IPS-18a (cell line): ENCODE measurements around the gene CD1D.
A peak's percentile ranks its signal among the peaks of the same experiment; 100 is the strongest.

ENCODE experiments used
- H3K27ac ChIP-seq: one replicate; pipeline ENCODE4 v1.5.1; 2013; ENCODE audit warnings: low read length
- H3K27me3 ChIP-seq: one replicate; pipeline ENCODE4 v1.6.1; 2013; ENCODE audit warnings: mild to moderate bottlenecking, low read length; ENCODE audit not compliant: control insufficient read depth, insufficient read depth
- H3K36me3 ChIP-seq: one replicate; pipeline ENCODE4 v1.6.1; 2013; ENCODE audit warnings: low read depth, low read length; ENCODE audit not compliant: control insufficient read depth
- H3K4me1 ChIP-seq: one replicate; pipeline ENCODE4 v1.6.1; 2013; ENCODE audit warnings: low read depth, low read length; ENCODE audit not compliant: control insufficient read depth
- H3K4me3 ChIP-seq: one replicate; pipeline ENCODE4 v1.5.1; 2013; ENCODE audit warnings: low read length
- H3K9ac ChIP-seq: one replicate; pipeline ENCODE4 v1.6.1; 2013; ENCODE audit warnings: mild to moderate bottlenecking, low read length, moderate library complexity
- H3K9me3 ChIP-seq: one replicate; pipeline ENCODE4 v1.6.1; 2013; ENCODE audit warnings: low read depth, low read length; ENCODE audit not compliant: control insufficient read depth

CD1D gene

GRCh38 chr1:158180741-158181576, at the start of gene CD1D:
Gene CD1D (plus strand): TSS chr1:158180895. CDS start chr1:158181102, 207 bp downstream.
- Histone ChIP-seq H3K9ac (peak within 1 kb of the TSS; percentile 8), H3K27ac (no peak within 1 kb of the TSS), H3K4me3 (peak within 1 kb of the TSS; percentile 65), H3K27me3 (peaks cover 73% of the 10 kb centered on the region), H3K9me3 (no peaks in the 10 kb centered on the region), H3K36me3 (no peaks in the 10 kb centered on the region), H3K4me1 (peaks cover 17% of the 10 kb centered on the region)

GRCh38 chr1:158131217-158131616, 49.5 kb upstream of the CD1D start:
- Histone ChIP-seq H3K4me3 (no peak overlapping the region), H3K9ac (no peak overlapping the region), H3K27ac (no peak overlapping the region), H3K36me3 (no peaks in the 10 kb centered on the region), H3K9me3 (no peaks in the 10 kb centered on the region), H3K4me1 (no peaks in the 10 kb centered on the region), H3K27me3 (no peaks in the 10 kb centered on the region)

GRCh38 chr1:158140764-158141192, 39.9 kb upstream of the CD1D start:
- no peaks in the 10 kb centered on the region for H3K9me3 ChIP-seq
- no peaks in the 10 kb centered on the region for H3K36me3 ChIP-seq
- no peaks in the 10 kb centered on the region for H3K4me1 ChIP-seq
- H3K27ac ChIP-seq = no peak overlapping the region
- no peak overlapping the region for H3K9ac ChIP-seq
- no peak overlapping the region for H3K4me3 ChIP-seq
- no peaks in the 10 kb centered on the region for H3K27me3 ChIP-seq

- H3K4me1 ChIP-seq = no peaks in the 10 kb centered on the region
- no peaks in the 10 kb centered on the region for H3K9me3 ChIP-seq
- H3K36me3 ChIP-seq = no peaks in the 10 kb centered on the region
- no peak overlapping the region for H3K9ac ChIP-seq
- no peak overlapping the region for H3K4me3 ChIP-seq
- H3K27me3 ChIP-seq = no peaks in the 10 kb centered on the region
- no peak overlapping the region for H3K27ac ChIP-seq
These were observed 35.4 kb upstream of the CD1D start for GRCh38 chr1:158145173-158145719.

- Histone ChIP-seq H3K27me3 (no peaks in the 10 kb centered on the region), H3K4me3 (no peak overlapping the region), H3K9ac (no peak overlapping the region), H3K36me3 (no peaks in the 10 kb centered on the region), H3K9me3 (no peaks in the 10 kb centered on the region), H3K4me1 (no peaks in the 10 kb centered on the region), H3K27ac (no peak overlapping the region)
These were observed 34.5 kb upstream of the CD1D start for GRCh38 chr1:158146165-158146564.

- Histone ChIP-seq H3K36me3 (no peaks in the 10 kb centered on the region), H3K9ac (no peak overlapping the region), H3K27me3 (no peaks in the 10 kb centered on the region), H3K27ac (no peak overlapping the region), H3K4me1 (no peaks in the 10 kb centered on the region), H3K9me3 (no peaks in the 10 kb centered on the region), H3K4me3 (no peak overlapping the region)
These were observed 34.0 kb upstream of the CD1D start for GRCh38 chr1:158146739-158147138.

GRCh38 chr1:158147401-158147800, 33.3 kb upstream of the CD1D start:
- no peak overlapping the region for H3K4me3 ChIP-seq
- no peak overlapping the region for H3K27ac ChIP-seq
- H3K36me3 ChIP-seq = no peaks in the 10 kb centered on the region
- no peaks in the 10 kb centered on the region for H3K4me1 ChIP-seq
- no peak overlapping the region for H3K9ac ChIP-seq
- H3K9me3 ChIP-seq = no peaks in the 10 kb centered on the region
- H3K27me3 ChIP-seq = no peaks in the 10 kb centered on the region

GRCh38 chr1:158147869-158148268, 32.8 kb upstream of the CD1D start:
- Histone ChIP-seq H3K4me1 (no peaks in the 10 kb centered on the region), H3K36me3 (no peaks in the 10 kb centered on the region), H3K4me3 (no peak overlapping the region), H3K27ac (no peak overlapping the region), H3K9me3 (no peaks in the 10 kb centered on the region), H3K27me3 (no peaks in the 10 kb centered on the region), H3K9ac (no peak overlapping the region)

GRCh38 chr1:158148468-158148867, 32.2 kb upstream of the CD1D start:
- Histone ChIP-seq H3K27me3 (no peaks in the 10 kb centered on the region), H3K4me1 (no peaks in the 10 kb centered on the region), H3K4me3 (no peak overlapping the region), H3K9ac (no peak overlapping the region), H3K36me3 (no peaks in the 10 kb centered on the region), H3K9me3 (no peaks in the 10 kb centered on the region), H3K27ac (no peak overlapping the region)

GRCh38 chr1:158149175-158149574, 31.5 kb upstream of the CD1D start:
- Histone ChIP-seq H3K9me3 (no peaks in the 10 kb centered on the region), H3K4me3 (peak overlapping the region; percentile 14), H3K4me1 (no peaks in the 10 kb centered on the region), H3K27me3 (no peaks in the 10 kb centered on the region), H3K9ac (no peak overlapping the region), H3K36me3 (no peaks in the 10 kb centered on the region), H3K27ac (no peak overlapping the region)

GRCh38 chr1:158149577-158150269, 31.0 kb upstream of the CD1D start:
- no peaks in the 10 kb centered on the region for H3K36me3 ChIP-seq
- peak overlapping the region; percentile 14 for H3K4me3 ChIP-seq
- H3K9ac ChIP-seq = no peak overlapping the region
- no peaks in the 10 kb centered on the region for H3K4me1 ChIP-seq
- H3K27ac ChIP-seq = no peak overlapping the region
- H3K9me3 ChIP-seq = no peaks in the 10 kb centered on the region
- no peaks in the 10 kb centered on the region for H3K27me3 ChIP-seq
